Measurements from ENCODE around the gene WDR83. TPM values are rescaled to one million over a fixed set of nuclear protein-coding genes. Genes with fewer than 3 reads are reported as not detected.
"Not testable (repeated sequence)": the region's sequence is repeated elsewhere in the genome, so short reads cannot be mapped to it uniquely, and the experiment has no call there.

Gene WDR83
- polyA plus RNA-seq, 1 donor from 2014 or later: 18.4 TPM

DNA sequence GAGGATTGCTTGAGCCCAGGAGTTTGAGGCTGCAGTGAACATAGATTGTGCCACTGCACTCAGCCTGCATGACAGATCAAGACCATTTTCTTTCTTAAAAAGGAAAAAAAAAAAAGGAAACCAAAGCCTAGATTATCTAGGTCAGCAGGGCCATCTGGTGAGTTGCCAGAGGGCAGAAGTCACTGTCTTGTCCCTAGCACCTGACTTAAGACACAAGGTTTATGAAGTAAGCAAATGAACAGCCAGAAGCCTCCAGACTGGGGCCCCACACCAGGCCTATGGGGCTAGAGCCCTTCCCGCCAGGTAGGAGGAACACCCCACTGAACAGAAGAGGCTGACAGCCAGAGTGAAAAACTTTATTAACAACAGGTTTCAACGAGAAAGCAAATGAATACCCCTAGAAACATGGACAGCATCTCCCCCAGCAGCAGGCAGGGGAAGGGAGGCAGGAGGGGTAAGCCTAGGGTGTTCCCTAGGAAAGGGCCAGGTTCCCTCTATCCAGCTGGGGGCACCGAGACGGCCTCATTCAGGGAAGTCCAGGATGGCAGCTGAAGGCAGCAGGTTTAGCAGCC lies 1.2 kb downstream of the WDR83 start:
- H3K9me3 Mint-ChIP-seq: no peaks in the 10 kb centered on the region
- no peaks in the 10 kb centered on the region for H3K27me3 Mint-ChIP-seq
- peaks cover 19 to 28% (median 19%) of the 10 kb centered on the region in 3 donors for H3K4me1 Mint-ChIP-seq
- H3K36me3 Mint-ChIP-seq: no peaks in the 10 kb centered on the region
- peak overlapping the region in 2 of 3 donors; percentile 46 to 99 for H3K27ac Mint-ChIP-seq
- peak overlapping the region; percentile 95 to 100 (median 96) for H3K4me3 Mint-ChIP-seq

DNA sequence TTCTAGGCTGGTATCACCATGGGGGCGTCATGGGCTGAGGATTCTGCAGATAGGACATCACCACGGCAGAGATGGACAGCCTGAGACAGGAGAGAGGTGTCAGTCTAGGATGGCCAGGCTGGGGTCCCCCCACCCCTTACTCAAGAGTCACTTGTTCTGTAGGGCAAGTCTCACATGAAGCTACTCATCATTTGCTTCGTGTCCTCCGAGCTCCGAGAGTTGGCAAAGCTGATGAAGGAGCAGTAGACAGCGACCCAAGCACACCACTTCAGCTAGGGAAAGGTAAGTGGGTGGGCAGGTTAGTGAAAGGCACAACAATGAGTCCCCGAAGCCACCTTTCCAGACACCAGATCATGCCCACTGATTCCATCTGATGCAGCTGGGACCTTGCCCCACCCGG lies 1.7 kb downstream of the WDR83 start:
- no peaks in the 10 kb centered on the region for H3K36me3 Mint-ChIP-seq
- H3K27ac Mint-ChIP-seq: peak overlapping the region; percentile 99 to 100 (median 100)
- H3K4me1 Mint-ChIP-seq: peaks cover 19 to 28% (median 19%) of the 10 kb centered on the region in 3 donors
- peak overlapping the region; percentile 95 to 100 (median 97) for H3K4me3 Mint-ChIP-seq
- no peaks in the 10 kb centered on the region for H3K27me3 Mint-ChIP-seq
- H3K9me3 Mint-ChIP-seq: no peaks in the 10 kb centered on the region

DNA sequence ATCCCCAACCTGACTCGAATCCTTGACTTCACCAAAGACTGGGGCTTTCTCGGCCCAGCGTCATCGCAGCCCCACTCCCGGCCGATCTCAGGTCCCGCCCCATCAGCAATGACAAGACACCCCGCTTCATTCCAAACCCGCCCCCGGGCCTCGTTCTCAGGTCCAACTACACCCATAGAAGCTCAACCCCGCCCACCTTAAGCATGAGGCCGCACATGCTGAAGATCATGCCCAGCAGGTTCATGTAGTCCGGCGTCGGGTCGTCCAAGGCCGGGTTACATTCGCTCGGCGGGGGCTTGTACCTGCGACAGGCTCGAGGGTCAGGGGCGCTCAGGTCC lies 2.3 kb downstream of the WDR83 start:
- peak overlapping the region; percentile 95 to 100 (median 97) for H3K4me3 Mint-ChIP-seq
- no peaks in the 10 kb centered on the region for H3K36me3 Mint-ChIP-seq
- no peaks in the 10 kb centered on the region for H3K9me3 Mint-ChIP-seq
- H3K27me3 Mint-ChIP-seq: no peaks in the 10 kb centered on the region
- H3K27ac Mint-ChIP-seq: peak overlapping the region; percentile 99 to 100 (median 100)
- H3K4me1 Mint-ChIP-seq: peaks cover 19 to 28% (median 20%) of the 10 kb centered on the region in 3 donors

DNA sequence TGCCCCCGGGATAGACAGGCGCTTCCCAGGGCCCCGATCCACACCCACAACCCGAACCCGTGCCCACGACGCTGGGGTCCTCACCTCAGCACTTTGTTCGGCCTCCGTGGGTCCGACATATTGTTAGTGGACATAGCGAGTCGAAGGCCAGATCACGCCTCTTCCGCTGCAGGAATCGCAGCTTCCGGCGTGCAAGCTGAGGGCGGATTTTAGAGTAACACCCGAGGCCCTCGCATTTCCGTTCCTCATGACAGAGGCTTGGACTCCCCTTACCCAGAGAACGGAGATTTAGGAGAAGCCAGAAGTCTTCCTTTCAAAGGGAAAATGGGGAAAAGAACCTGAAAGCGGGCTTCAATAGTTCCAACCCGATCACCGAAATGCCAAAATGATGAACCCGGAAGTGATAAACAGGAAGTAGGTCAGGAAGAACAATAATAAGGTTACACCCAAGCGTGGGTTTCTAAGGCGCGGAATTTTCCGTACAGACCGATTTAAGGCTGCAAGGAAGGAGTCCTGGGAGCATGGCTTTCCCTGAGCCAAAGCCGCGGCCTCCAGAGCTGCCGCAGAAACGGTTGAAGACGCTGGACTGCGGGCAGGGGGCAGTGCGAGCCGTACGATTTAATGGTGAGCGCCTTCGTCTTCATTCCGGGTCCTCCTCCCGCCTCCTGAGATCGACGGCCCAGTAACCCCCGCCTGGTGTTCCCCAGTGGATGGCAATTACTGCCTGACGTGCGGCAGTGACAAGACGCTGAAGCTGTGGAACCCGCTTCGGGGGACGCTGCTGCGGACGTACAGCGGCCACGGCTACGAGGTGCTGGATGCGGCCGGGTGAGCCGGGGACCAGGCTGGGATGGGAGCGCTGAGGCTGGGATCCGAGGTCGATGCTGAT lies 2.9 kb downstream of the WDR83 start:
- Mint-ChIP-seq H3K4me1 (peaks cover 19 to 25% (median 23%) of the 10 kb centered on the region in 3 donors), H3K27ac (peak overlapping the region; percentile 99 to 100 (median 100)), H3K4me3 (peak overlapping the region; percentile 95 to 100 (median 97)), H3K36me3 (peaks cover 4% of the 10 kb centered on the region), H3K27me3 (no peaks in the 10 kb centered on the region), H3K9me3 (no peaks in the 10 kb centered on the region)

DNA sequence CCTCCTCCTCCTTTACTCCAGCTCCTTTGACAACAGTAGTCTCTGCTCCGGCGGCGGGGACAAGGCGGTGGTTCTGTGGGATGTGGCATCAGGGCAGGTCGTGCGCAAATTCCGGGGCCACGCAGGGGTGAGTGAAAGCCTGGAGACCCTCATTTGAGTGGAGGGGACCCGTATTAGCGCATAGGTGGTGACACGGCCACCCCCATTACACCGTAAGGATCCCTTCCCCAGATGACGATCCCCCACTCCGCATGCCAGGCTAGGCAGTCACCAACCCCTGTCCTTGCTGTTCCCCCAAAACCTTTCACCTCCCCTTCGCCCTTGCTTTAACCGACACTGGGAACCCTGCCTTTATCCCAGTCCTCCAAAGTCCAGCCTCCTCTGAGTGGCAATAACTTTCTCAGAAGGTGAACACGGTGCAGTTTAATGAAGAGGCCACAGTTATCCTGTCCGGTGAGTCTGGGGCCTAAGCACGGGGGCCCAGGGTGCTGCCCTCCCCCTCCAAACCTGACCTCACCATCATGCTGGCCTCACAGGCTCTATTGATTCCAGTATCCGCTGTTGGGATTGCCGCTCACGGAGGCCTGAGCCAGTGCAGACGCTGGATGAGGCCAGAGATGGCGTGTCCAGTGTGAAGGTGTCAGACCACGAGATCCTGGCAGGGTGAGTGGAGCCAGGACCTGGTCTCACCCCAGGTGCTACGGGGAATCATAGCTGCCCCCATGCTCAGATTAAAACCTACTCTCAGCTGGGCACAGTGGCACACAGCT lies 3.7 kb downstream of the WDR83 start:
- Mint-ChIP-seq H3K27ac (peak overlapping the region in 2 of 3 donors; percentile 99 to 100), H3K27me3 (no peaks in the 10 kb centered on the region), H3K4me1 (peaks cover 13 to 23% (median 19%) of the 10 kb centered on the region in 3 donors), H3K36me3 (peaks cover 5% of the 10 kb centered on the region), H3K9me3 (no peaks in the 10 kb centered on the region), H3K4me3 (peak overlapping the region; percentile 95 to 100 (median 97))

DNA sequence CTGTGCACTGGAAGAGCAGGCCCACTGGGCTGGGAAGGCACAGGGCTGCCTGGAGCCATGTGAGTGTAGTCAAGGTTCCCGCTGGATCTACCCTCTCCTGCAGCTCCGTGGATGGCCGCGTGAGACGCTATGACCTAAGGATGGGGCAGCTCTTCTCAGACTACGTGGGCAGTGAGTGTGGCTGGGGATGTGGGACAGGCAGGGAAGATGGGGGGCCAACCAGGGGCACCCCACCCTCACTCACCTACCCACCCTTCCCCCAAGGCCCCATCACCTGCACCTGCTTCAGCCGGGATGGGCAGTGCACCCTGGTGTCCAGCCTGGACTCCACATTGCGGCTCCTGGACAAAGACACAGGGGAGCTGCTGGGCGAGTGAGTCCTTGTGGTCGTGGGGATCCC lies 6.1 kb downstream of the WDR83 start:
- peak overlapping the region in 1 of 4 donors; percentile 17 for H3K4me3 Mint-ChIP-seq
- H3K9me3 Mint-ChIP-seq: no peaks in the 10 kb centered on the region
- no peaks in the 10 kb centered on the region for H3K27me3 Mint-ChIP-seq
- H3K36me3 Mint-ChIP-seq: peaks cover 6% of the 10 kb centered on the region
- peak overlapping the region in 1 of 3 donors; percentile 68 for H3K27ac Mint-ChIP-seq
- H3K4me1 Mint-ChIP-seq: peaks cover 17 to 26% (median 21%) of the 10 kb centered on the region in 3 donors

DNA sequence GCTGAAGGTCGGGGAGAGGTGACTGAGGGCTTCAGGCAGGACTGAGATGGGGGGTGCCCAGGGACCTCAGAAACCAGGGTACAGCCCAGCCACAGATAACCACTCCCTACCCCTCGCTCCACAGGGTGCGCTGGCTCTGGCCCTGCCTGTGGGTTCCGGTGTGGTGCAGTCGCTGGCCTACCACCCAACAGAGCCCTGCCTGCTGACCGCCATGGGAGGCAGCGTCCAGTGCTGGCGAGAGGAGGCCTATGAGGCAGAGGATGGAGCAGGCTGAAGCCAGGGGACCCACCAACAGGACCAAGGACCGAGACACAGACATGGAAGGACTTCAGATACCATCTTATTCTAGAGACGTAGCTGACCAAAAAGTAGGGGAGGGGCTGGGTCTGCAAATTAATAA lies 8.8 kb downstream of the WDR83 start:
- Mint-ChIP-seq H3K4me1 (peaks cover 5 to 19% (median 16%) of the 10 kb centered on the region in 3 donors), H3K4me3 (peak overlapping the region in 1 of 4 donors; percentile 7), H3K9me3 (no peaks in the 10 kb centered on the region), H3K27ac (peak overlapping the region in 1 of 3 donors; percentile 78), H3K27me3 (no peaks in the 10 kb centered on the region), H3K36me3 (peaks cover 10% of the 10 kb centered on the region)

DNA sequence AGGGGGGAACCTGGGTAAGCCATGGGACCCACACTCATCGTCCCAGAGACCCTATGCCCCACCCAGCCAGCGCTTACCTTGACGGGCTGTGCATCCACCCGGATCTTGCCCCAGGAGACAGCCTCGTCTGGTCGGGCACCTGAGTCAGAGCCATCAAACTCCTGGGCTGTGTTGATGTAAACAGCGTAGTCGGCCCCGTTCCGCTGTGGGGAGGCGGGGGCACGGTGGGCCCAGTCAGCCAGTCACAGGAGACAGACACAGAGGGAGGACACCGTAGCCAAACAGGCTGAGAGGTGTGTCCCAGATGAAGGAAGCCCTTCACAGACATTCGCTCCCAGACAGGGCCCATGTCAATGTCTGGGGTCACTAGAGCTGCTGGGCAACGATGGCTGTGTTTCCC lies 9.3 kb downstream of the WDR83 start:
- Mint-ChIP-seq H3K4me1 (peaks cover 7 to 20% (median 17%) of the 10 kb centered on the region in 3 donors), H3K27me3 (no peaks in the 10 kb centered on the region), H3K4me3 (peak overlapping the region in 1 of 4 donors; percentile 61), H3K9me3 (no peaks in the 10 kb centered on the region), H3K27ac (peak overlapping the region in 1 of 3 donors; percentile 91), H3K36me3 (peaks cover 11% of the 10 kb centered on the region)

DNA sequence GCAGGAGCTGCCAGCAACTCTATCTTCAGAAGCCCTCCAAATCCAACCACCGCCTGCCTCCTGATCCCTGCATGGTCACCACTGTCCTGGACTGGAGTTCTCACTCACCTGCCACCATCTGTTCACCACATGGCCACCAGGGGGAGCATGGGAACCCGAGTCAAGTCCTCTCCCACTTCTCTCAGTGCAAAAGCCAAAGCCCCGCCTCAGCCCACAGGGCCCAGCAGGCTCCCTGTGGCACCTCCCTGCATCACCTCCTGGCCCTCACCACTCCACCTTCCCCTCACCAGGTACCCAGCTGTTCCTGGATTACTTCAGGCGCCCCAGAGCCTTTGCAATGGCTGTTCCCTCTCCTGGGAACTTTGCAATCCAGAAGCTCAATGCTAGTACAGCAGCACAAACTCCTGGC lies 9.8 kb downstream of the WDR83 start:
- Mint-ChIP-seq H3K27ac (peak overlapping the region in 2 of 3 donors; percentile 91 to 94), H3K36me3 (peaks cover 12% of the 10 kb centered on the region), H3K9me3 (no peaks in the 10 kb centered on the region), H3K27me3 (no peaks in the 10 kb centered on the region), H3K4me3 (peak overlapping the region in 3 of 4 donors; percentile 18 to 61 (median 44)), H3K4me1 (peaks cover 12 to 23% (median 20%) of the 10 kb centered on the region in 3 donors)

DNA sequence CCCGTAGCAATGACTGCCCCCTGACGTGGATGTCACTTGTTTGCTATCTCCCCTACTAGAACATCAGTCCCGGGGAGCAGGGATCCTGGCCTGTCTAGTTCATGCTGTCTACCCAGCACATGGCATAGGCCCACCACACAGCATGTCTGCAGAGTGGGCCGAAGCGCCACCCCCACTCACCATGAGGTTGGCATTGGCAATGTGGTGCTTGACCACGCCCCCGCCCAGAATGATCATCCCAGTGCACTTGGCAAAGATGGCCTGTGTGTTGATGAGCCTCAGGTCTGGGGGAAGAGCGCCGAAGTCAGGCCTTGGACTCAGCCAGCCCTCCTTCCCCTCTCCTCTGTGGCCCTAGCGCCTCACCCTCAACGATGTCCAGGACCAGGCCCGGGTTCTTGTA lies 10.3 kb downstream of the WDR83 start:
- peak overlapping the region in 2 of 3 donors; percentile 91 to 94 for H3K27ac Mint-ChIP-seq
- peaks cover 12% of the 10 kb centered on the region for H3K36me3 Mint-ChIP-seq
- H3K27me3 Mint-ChIP-seq: no peaks in the 10 kb centered on the region
- H3K4me3 Mint-ChIP-seq: peak overlapping the region in 1 of 4 donors; percentile 61
- H3K4me1 Mint-ChIP-seq: peaks cover 12 to 22% (median 19%) of the 10 kb centered on the region in 3 donors
- no peaks in the 10 kb centered on the region for H3K9me3 Mint-ChIP-seq

DNA sequence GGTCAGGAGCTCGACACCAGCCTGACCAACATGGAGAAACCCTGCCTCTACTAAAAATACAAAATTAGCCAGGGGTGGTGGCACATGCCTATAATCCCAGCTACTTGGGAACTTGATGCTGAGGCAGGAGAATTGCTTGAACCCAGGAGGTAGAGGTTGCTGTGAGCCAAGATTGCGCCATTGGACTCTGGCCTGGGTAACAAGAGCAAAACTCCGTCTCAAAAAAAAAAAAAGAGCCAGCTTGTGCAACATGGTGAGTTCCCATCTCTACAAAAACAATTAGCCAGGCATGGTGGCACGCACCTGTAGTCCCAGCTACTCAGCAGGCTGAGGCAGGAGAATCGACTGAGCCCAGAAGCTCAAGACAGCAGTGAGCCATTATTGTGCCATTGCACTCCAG lies 11.4 kb downstream of the WDR83 start:
- Mint-ChIP-seq H3K36me3 (peaks cover 12% of the 10 kb centered on the region), H3K27ac (peak overlapping the region in 1 of 3 donors; percentile 67), H3K4me1 (peaks cover 12 to 20% (median 19%) of the 10 kb centered on the region in 3 donors)
- H3K4me3 Mint-ChIP-seq, H3K9me3 Mint-ChIP-seq, H3K27me3 Mint-ChIP-seq: not testable (repeated sequence)

DNA sequence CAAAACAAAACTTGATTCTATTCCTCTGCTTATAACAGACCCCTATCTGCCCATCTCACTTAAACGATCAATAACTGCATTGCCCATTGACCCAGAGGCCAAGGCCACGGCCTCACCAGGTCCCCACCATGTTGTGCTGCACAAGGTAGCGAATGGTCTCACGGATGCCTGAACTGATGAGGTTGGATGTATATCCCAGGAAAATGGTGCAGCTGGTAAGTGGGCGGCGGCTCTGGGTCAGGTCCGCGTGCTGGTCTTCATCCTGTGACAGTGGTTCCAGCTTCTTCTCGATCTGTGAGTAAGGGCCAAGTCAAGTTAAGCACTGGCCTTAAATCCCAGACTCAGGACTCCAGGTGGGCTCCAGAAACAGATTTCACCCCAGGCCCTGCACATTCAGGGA lies 13.4 kb downstream of the WDR83 start:
- Mint-ChIP-seq H3K27me3 (no peaks in the 10 kb centered on the region), H3K27ac (peak overlapping the region in 1 of 3 donors; percentile 53), H3K36me3 (peaks cover 9% of the 10 kb centered on the region), H3K9me3 (no peaks in the 10 kb centered on the region), H3K4me1 (peaks cover 12 to 20% (median 19%) of the 10 kb centered on the region in 3 donors), H3K4me3 (peak overlapping the region; percentile 63 to 96 (median 78))

DNA sequence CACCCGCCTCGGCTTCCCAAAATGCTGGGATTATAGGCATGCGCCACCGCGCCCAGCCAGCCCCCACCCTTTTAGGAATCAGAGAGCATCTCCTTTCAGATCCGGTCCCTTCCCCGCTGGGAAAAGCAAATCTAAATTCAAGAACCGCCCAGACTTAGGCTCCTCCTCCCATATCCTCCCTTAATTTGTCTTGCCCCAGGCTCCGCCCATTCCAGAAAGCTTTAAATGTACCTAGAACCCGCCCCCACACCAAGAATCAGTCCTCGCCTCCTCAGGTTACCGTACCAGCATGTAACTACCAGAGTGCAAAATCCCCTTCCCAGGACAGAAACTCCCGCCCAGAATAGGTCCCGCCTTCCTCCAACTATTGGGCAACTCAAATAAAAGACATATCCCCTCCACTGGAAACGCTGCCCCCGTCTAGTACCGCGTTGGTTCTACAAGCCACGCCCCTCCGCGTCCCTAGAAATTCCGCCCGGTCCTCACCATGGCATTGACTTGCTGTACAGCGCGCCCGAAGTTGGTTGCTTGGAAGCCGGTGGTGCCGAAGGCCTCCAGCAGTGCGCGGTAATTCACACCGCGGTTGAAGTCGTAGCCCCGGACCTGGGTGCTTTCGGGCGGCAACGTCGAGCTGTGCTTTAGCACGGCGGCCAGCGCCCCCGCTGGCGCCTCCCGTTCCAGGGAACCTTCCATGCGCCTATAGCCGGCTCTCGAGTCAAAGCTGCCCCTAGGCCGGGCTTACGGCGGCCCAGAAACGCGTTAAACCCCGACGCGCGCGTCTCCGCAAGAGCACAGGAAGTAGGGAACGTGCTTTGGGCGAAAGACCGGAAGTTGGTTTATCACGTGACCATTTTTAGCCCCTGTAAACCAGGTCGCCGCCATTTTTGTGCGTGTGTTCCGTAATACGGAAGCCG lies 14.7 kb downstream of the WDR83 start, which contains the start of gene DHPS:
DHPS (minus strand) TSS at position 807 of the 914 bp plus-strand sequence; CDS start at position 693, 114 bp downstream.
- peak within 1 kb of the TSS; percentile 88 to 98 (median 95) for H3K27ac Mint-ChIP-seq
- H3K27me3 Mint-ChIP-seq: no peaks in the 10 kb centered on the region
- H3K9me3 Mint-ChIP-seq: no peaks in the 10 kb centered on the region
- H3K4me3 Mint-ChIP-seq: peak within 1 kb of the TSS; percentile 88 to 97 (median 95)
- peaks cover 8% of the 10 kb centered on the region for H3K36me3 Mint-ChIP-seq
- H3K4me1 Mint-ChIP-seq: peaks cover 12 to 18% (median 17%) of the 10 kb centered on the region in 3 donors

DNA sequence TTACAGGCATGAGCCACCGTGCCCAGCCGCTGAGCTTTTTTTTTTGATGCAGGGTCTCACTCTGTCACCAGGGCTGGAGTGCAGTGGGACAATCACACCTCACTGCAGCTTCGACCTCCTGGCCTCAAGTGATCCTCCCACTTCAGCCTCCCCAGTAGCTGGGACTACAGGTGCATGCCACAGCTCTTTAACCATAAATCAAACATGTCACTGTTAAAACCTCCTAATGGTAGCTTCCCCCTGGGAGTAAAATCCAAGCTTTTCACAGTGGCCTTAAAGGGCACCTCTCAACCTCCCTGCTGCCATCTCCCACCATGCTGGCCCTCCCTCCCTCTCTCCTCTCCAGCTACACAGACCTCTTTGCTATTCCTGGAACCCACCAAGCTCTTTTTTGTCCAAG lies 19.2 kb downstream of the WDR83 start:
- Mint-ChIP-seq H3K4me1 (peaks cover 4 to 10% (median 9%) of the 10 kb centered on the region in 3 donors), H3K27ac (peak overlapping the region in 1 of 3 donors; percentile 88), H3K4me3 (peak overlapping the region in 1 of 4 donors; percentile 75), H3K27me3 (no peaks in the 10 kb centered on the region), H3K9me3 (no peaks in the 10 kb centered on the region), H3K36me3 (peaks cover 4% of the 10 kb centered on the region)

Measured in IgD-negative memory B cell (primary cell).